ENCODE results near the gene STAMBPL1.
A peak's percentile ranks its signal among the peaks of the same experiment; 100 is the strongest.

The STAMBPL1 gene

GRCh38 chr10:88958721-88959120, 78.7 kb downstream of the STAMBPL1 start:
- DNase-seq, result no peak

DNA sequence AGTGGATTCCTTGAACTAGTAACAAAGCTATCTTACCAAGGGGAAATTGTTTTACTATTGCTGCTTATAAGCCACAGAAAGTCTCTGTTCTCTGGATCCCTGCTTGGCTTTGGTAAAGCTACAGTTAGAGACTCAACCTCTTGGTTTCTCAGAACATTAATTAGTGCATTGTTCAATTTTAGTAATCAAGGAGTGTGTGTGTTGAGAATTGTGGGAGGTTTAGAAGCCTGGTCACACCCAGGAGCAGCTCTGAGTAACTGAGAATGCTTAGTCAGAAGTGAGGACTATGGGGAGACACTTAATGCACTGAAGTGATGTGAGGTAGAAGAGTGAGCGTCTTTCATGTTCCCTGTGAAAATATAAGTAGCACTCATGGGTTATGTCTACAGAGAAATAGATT, 80.8 kb downstream of the STAMBPL1 start:
- DNase-seq, result no peak

GRCh38 chr10:88961266-88961665, 81.2 kb downstream of the STAMBPL1 start:
- no peak for DNase-seq

GRCh38 chr10:88962336-88962735, 82.3 kb downstream of the STAMBPL1 start:
- DNase-seq, result peak in 1 of 2 donors; percentile 52

GRCh38 chr10:88963318-88963717, 83.3 kb downstream of the STAMBPL1 start:
- DNase-seq, result no peak

DNA sequence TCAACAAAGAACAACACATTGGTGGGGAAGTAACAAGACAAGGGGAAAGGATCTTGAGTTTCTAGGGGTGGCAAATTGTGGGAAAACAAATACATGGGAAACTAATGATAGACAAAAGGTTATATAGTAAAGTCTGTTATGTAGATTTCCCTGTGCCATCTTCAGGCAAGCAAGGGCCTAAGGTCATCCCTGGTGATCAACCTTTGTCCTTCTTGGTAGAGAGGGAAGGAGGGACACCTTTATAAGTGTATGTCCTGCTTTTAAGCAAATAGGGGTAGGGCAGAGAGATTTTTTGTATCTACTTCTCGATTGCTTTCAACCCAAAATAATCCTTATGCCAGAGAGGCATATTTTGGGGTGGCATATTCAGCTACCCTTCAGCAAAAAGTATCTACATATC, 84.3 kb downstream of the STAMBPL1 start:
- no peak for DNase-seq

DNA sequence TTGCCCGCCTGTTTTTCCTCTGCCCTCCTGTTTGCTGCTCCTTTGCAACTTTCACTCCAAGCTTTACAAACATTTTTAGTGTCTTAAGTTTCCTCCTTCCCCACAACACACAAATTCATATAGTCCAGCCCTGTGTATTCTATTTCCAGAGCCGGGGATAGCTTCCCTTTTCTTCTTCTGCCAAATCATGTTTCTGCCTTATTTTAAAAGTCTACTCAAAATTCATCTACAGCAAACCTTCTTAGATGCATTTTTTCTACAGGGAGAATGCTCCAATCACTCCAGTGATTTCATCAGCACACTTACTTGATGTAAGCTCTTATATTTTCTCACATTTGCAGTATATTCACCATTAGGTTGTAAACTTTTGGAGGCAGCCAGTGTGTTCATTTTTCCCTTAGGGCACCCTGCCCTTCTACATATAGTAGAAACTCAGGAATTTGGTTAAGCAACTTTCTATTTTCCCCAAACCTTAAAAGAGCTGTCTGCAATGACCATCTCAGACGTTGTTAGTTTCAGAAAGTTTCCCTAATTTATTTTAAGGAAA, 84.9 kb downstream of the STAMBPL1 start:
- DNase-seq, result no peak

DNA sequence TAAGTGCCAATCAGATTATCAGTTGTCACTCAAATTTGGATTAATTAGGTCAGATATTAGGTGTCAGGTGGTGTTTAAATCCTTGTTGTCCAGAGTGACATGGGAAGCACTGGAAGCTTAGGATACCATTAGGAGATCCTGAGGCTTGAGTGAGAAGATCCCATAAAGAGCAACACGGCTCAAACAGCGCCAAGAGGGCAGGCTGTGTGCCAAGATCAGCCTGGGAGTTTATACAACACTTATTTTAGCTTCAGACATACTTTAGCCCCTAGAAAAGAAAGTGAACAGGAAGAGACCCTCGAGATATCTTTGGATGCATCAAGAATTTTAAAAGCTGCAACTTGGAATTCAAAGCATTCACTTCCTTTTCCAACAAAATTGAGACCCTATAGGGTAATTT, 86.8 kb downstream of the STAMBPL1 start:
- DNase-seq, result no peak

DNA sequence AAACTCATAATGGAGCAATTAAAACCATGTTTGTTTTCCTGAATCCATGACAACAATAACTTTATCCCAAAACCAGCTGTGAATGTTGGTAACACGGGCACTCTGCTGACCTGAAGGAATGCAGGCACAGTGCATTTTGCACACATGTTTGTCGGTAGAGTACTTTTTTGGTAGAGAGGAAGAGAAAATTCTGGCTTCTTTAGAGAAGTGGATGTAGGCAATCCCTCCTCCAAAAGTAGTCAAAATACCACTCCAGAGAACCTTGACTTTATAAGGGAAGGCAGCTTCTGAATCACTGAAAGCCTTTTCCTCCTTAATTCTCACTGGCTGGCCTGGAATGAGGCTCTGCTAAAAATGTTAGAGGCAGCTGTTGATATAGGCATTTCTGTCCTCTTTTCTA, 88.3 kb downstream of the STAMBPL1 start:
- no peak for DNase-seq

- DNase-seq, result no peak
Measured at GRCh38 chr10:88971221-88972061, 91.4 kb downstream of the STAMBPL1 start.

All from CD4-positive, alpha-beta T cell treated with Interleukin-4 for 1 hour (primary cell).